Measurements from ENCODE around the gene NPAP1. TPM values are rescaled to one million over a fixed set of nuclear protein-coding genes. Genes with fewer than 3 reads are reported as not detected.

NPAP1 gene
- total RNA-seq, 1 experiment from 2014 or later, result 0.13 TPM

GRCh38 chr15:24683736-24684135, 8.2 kb downstream of the NPAP1 start:
- TF ChIP-seq MLX (CRISPR knock-in tag; IDR thresholded peaks at IDR 0.05) (no peak), CREB1 (CRISPR knock-in tag; IDR thresholded peaks at IDR 0.05) (no peak), IRF1 (CRISPR knock-in tag; IDR thresholded peaks at IDR 0.05) (no peak), ERG (CRISPR knock-in tag; IDR thresholded peaks at IDR 0.05) (no peak), USF1 (CRISPR knock-in tag; IDR thresholded peaks at IDR 0.05) (no peak), ATF2 (CRISPR knock-in tag; IDR thresholded peaks at IDR 0.05; ENCODE audit: borderline replicate concordance, low read depth) (no peak), ARID4B (CRISPR knock-in tag; IDR thresholded peaks at IDR 0.05; ENCODE audit: borderline replicate concordance) (no peak), PRDM15 (CRISPR knock-in tag; IDR thresholded peaks at IDR 0.05) (no peak), ZNF396 (CRISPR knock-in tag; IDR thresholded peaks at IDR 0.05; ENCODE audit: borderline replicate concordance) (no peak), ZNF416 (CRISPR knock-in tag; IDR thresholded peaks at IDR 0.05) (no peak)
- ATAC-seq, result no peak
- H3K9me3 Mint-ChIP-seq, result peaks cover 32% of the 10 kb centered on the region
- H3K27me3 Mint-ChIP-seq (ENCODE audit: low read depth), result no peaks in the 10 kb centered on the region; the same call in 1 of the 2 replicates
- peaks cover 32% of the 10 kb centered on the region for H3K36me3 Mint-ChIP-seq
- ChIA-PET CTCF (no interaction called here), POLR2A (no interaction called here)
- no peak for DNase-seq (ENCODE audit: low spot score)
- no peak overlapping the region for H3K4me3 Mint-ChIP-seq
- H3K27ac Mint-ChIP-seq, result no peak overlapping the region
- peaks cover 16% of the 10 kb centered on the region for H3K4me1 Mint-ChIP-seq

GRCh38 chr15:24684313-24684712, 8.7 kb downstream of the NPAP1 start:
- ATAC-seq, result no peak
- H3K9me3 Mint-ChIP-seq, result peaks cover 32% of the 10 kb centered on the region
- no peaks in the 10 kb centered on the region; the same call in 1 of the 2 replicates for H3K27me3 Mint-ChIP-seq (ENCODE audit: low read depth)
- DNase-seq (ENCODE audit: low spot score), result no peak
- POLR2A ChIA-PET, result no interaction called here
- peaks cover 16% of the 10 kb centered on the region for H3K4me1 Mint-ChIP-seq
- H3K4me3 Mint-ChIP-seq, result no peak overlapping the region
- CTCF ChIA-PET, result no interaction called here
- peaks cover 31% of the 10 kb centered on the region for H3K36me3 Mint-ChIP-seq
- no peak overlapping the region for H3K27ac Mint-ChIP-seq
- TF ChIP-seq ZNF138 (CRISPR knock-in tag; conservative IDR thresholded peaks at IDR 0.05), result no peak
- no peak for TF ChIP-seq ZNF317 (CRISPR knock-in tag; IDR thresholded peaks at IDR 0.05; ENCODE audit: borderline replicate concordance, low read depth)
- no peak for TF ChIP-seq ELF4 (CRISPR knock-in tag; IDR thresholded peaks at IDR 0.05; ENCODE audit: low read depth)
- TF ChIP-seq FOXK1 (CRISPR knock-in tag; IDR thresholded peaks at IDR 0.05), result no peak
- no peak for TF ChIP-seq ATF2 (CRISPR knock-in tag; IDR thresholded peaks at IDR 0.05; ENCODE audit: borderline replicate concordance, low read depth)
- TF ChIP-seq TEAD4 (CRISPR knock-in tag; IDR thresholded peaks at IDR 0.05), result no peak

Data from WTC11 (cell line).